Gastrocnemius medialis (tissue), 4 donors: ENCODE results near the gene ASIC1. TPM values are rescaled to one million over a fixed set of nuclear protein-coding genes. Genes with fewer than 3 reads are reported as not detected.

ENCODE experiments used
- ATAC-seq, 2 donors: fragments of 150-250 bp; one replicate each; pipeline ENCODE4 v1.9.1; 2016
- DNase-seq, 2 donors: peaks; one replicate each; pipeline ENCODE4 v3.0.0-alpha.2; 2019
- H3K27ac ChIP-seq, 4 donors: fragments of 200-600 bp; sonication (generic); 1 replicate in 1 of 4; 2 replicates in 3 of 4; pipeline ENCODE4 v1.5.1; 2016 to 2018; ENCODE audit warnings: mild to moderate bottlenecking in 2 of 4, moderate library complexity in 1 of 4
- H3K27me3 ChIP-seq, 3 donors: fragments of 200-600 bp; sonication (generic) in 2 of 3; 1 replicate in 1 of 3; 2 replicates in 2 of 3; pipeline versions ENCODE4 v1.5.1 to v1.6.0; 2016 to 2019; ENCODE audit warnings: mild to moderate bottlenecking in 1 of 3, moderate library complexity in 1 of 3
- H3K36me3 ChIP-seq, 2 donors: fragments of 200-600 bp; sonication (generic) in 1 of 2; one replicate each; pipeline ENCODE4 v1.5.1; 2017 to 2018
- H3K4me1 ChIP-seq, 2 donors: fragments of 200-600 bp; sonication (generic) in 1 of 2; one replicate each; pipeline ENCODE4 v1.5.1; 2016 to 2017; ENCODE audit warnings: mild to moderate bottlenecking in 2 of 2
- H3K4me3 ChIP-seq, 4 donors: fragments of 200-600 bp; sonication (generic) in 3 of 4; 1 replicate in 1 of 4; 2 replicates in 3 of 4; pipeline ENCODE4 v1.5.1; 2016 to 2019; ENCODE audit warnings: mild to moderate bottlenecking in 2 of 4
- H3K9me3 ChIP-seq, 3 donors: fragments of 200-600 bp; sonication (generic) in 2 of 3; 1 replicate in 1 of 3; 2 replicates in 2 of 3; pipeline ENCODE4 v1.5.1; 2016 to 2019
- CTCF ChIP-seq, 5 experiments: fragments of 450-650 bp in 3 of 5; fragments of 200-600 bp in 2 of 5; sonication (generic) in 2 of 5; IDR thresholded peaks in 4 of 5; conservative IDR thresholded peaks in 1 of 5; 1 replicate in 4 of 5; 2 replicates in 1 of 5; pipeline ENCODE4 v1.5.1; 2016 to 2019; ENCODE audit warnings: antibody characterized with exemption in 5 of 5, mild to moderate bottlenecking in 3 of 5, moderate library complexity in 3 of 5
- POLR2A ChIP-seq, 2 donors: fragments of 450-650 bp; IDR thresholded peaks; one replicate each; pipeline ENCODE4 v1.6.1; 2017; ENCODE audit warnings: antibody characterized with exemption in 2 of 2, mild to moderate bottlenecking in 2 of 2, moderate library complexity in 2 of 2
- in situ Hi-C, 4 donors: fragments of 200-750 bp; cut with MboI; loops; one replicate each; pipeline versions ENCODE4 v1.15.0 to v1.8.0; 2017; ENCODE audit warnings: low sequenced_read_pairs in 4 of 4
- intact Hi-C: fragments of 100-400 bp; cut with DNase I; formaldehyde crosslinking; loops from one replicate; pipeline ENCODE4 v1.15.1; 2023; ENCODE audit warnings: low total_unique reads
- total RNA-seq, 4 donors: library from RNA; depleted of rRNA; stranded (reverse); fragments of >200 nt; gene quantifications; one replicate each; pipeline versions ENCODE4 v1.1.0 to v1.2.3, GENCODE V29; 2016

The ASIC1 gene
- total RNA-seq, 4 donors from 2014 or later = 0.15 to 0.53 TPM; not detected in 2

- Histone ChIP-seq H3K36me3 (no peaks in the 10 kb centered on the region), H3K9me3 (no peaks in the 10 kb centered on the region), H3K4me1 (no peaks in the 10 kb centered on the region), H3K4me3 (no peak overlapping the region), H3K27me3 (peaks cover 0 to 7% (median 0%) of the 10 kb centered on the region in 3 donors), H3K27ac (no peak overlapping the region)
- TF ChIP-seq POLR2A (IDR thresholded peaks at IDR 0.05) (no peak), CTCF (IDR thresholded peaks at IDR 0.05 in 4 of 5, conservative IDR thresholded peaks at IDR 0.05 in 1 of 5) (no peak)
- no peak for ATAC-seq
- no peak for DNase-seq
- intact Hi-C loops (loop anchor here (2.0 kb wide), 1 partner anchor 18 kb away; the partner anchor contains the start of gene ASIC1), in situ Hi-C loops (no loop called here)
Observed at GRCh38 chr12:50038336-50038735, 19.1 kb upstream of the ASIC1 start.

- peak; percentile 69 to 73 for ATAC-seq
- in situ Hi-C loops = no loop called here
- H3K4me3 ChIP-seq = no peak overlapping the region
- H3K9me3 ChIP-seq = no peaks in the 10 kb centered on the region
- intact Hi-C loops = loop anchor here (1.0 to 2.0 kb wide), 2 partner anchors 18 to 31 kb away; partner anchors contain the start of gene ASIC1
- H3K27ac ChIP-seq = no peak overlapping the region
- H3K27me3 ChIP-seq = no peaks in the 10 kb centered on the region
- DNase-seq = peak; percentile 32 to 63
- TF ChIP-seq POLR2A (IDR thresholded peaks at IDR 0.05) (no peak), CTCF (IDR thresholded peaks at IDR 0.05 in 4 of 5, conservative IDR thresholded peaks at IDR 0.05 in 1 of 5) (peak; percentile 67 to 90 (median 80))
- no peaks in the 10 kb centered on the region for H3K4me1 ChIP-seq
- H3K36me3 ChIP-seq = no peaks in the 10 kb centered on the region
Observed at GRCh38 chr12:50039151-50039835, 18.1 kb upstream of the ASIC1 start.

GRCh38 chr12:50040657-50041056, 16.7 kb upstream of the ASIC1 start:
- H3K9me3 ChIP-seq = no peaks in the 10 kb centered on the region
- no peaks in the 10 kb centered on the region for H3K4me1 ChIP-seq
- TF ChIP-seq CTCF (IDR thresholded peaks at IDR 0.05 in 4 of 5, conservative IDR thresholded peaks at IDR 0.05 in 1 of 5) = no peak
- no peak for TF ChIP-seq POLR2A (IDR thresholded peaks at IDR 0.05)
- no peaks in the 10 kb centered on the region for H3K36me3 ChIP-seq
- ATAC-seq (no peak), DNase-seq (no peak)
- no peak overlapping the region for H3K27ac ChIP-seq
- in situ Hi-C loops (no loop called here), intact Hi-C loops (no loop called here)
- no peak overlapping the region for H3K4me3 ChIP-seq
- no peaks in the 10 kb centered on the region for H3K27me3 ChIP-seq

GRCh38 chr12:50041062-50041860, 16.1 kb upstream of the ASIC1 start:
- in situ Hi-C loops = no loop called here
- intact Hi-C loops = no loop called here
- no peaks in the 10 kb centered on the region for H3K9me3 ChIP-seq

More at GRCh38 chr12:50041062-50041860, 16.1 kb upstream of the ASIC1 start:
- TF ChIP-seq CTCF (IDR thresholded peaks at IDR 0.05 in 4 of 5, conservative IDR thresholded peaks at IDR 0.05 in 1 of 5) (no peak), POLR2A (IDR thresholded peaks at IDR 0.05) (no peak)
- H3K36me3 ChIP-seq = no peaks in the 10 kb centered on the region
- no peak for ATAC-seq
- no peaks in the 10 kb centered on the region for H3K4me1 ChIP-seq
- no peak overlapping the region for H3K4me3 ChIP-seq
- no peak for DNase-seq
- H3K27me3 ChIP-seq = no peaks in the 10 kb centered on the region
- H3K27ac ChIP-seq = no peak overlapping the region
